Stimulated activated CD4-positive, alpha-beta T cell treated with anti-CD3 and anti-CD28 coated beads, Interleukin-2, amount 100 ng/mL, for 4 hours (primary cell): Measurements from ENCODE around the gene NMNAT3.

Source experiments
- DNase-seq: peaks from one replicate; pipeline ENCODE4 v3.0.0-alpha.2; 2020; ENCODE audit warnings: low read depth

The NMNAT3 gene

GRCh38 chr3:139675327-139675726, 2.4 kb downstream of the NMNAT3 start:
- DNase-seq, result no peak

GRCh38 chr3:139674571-139675260, 3.1 kb downstream of the NMNAT3 start:
- no peak for DNase-seq

GRCh38 chr3:139672884-139673283, 4.9 kb downstream of the NMNAT3 start:
- no peak for DNase-seq

GRCh38 chr3:139671863-139672646, 5.7 kb downstream of the NMNAT3 start:
- no peak for DNase-seq

GRCh38 chr3:139671107-139671506, 6.7 kb downstream of the NMNAT3 start:
- no peak for DNase-seq

- DNase-seq, result no peak
These were observed 7.6 kb downstream of the NMNAT3 start for GRCh38 chr3:139670196-139670595.

GRCh38 chr3:139668332-139668731, 9.4 kb downstream of the NMNAT3 start:
- no peak for DNase-seq

GRCh38 chr3:139664958-139665357, 12.8 kb downstream of the NMNAT3 start:
- no peak for DNase-seq

GRCh38 chr3:139660269-139660668, 17.5 kb downstream of the NMNAT3 start:
- no peak for DNase-seq

- no peak for DNase-seq
These were observed 18.3 kb downstream of the NMNAT3 start for GRCh38 chr3:139659511-139659910.

- no peak for DNase-seq
These were observed 19.8 kb downstream of the NMNAT3 start for GRCh38 chr3:139657936-139658335.

- no peak for DNase-seq
These were observed 20.3 kb downstream of the NMNAT3 start for GRCh38 chr3:139657434-139657833.

- DNase-seq, result no peak
These were observed 21.7 kb downstream of the NMNAT3 start for GRCh38 chr3:139655909-139656595.

- no peak for DNase-seq
These were observed 23.0 kb downstream of the NMNAT3 start for GRCh38 chr3:139654637-139655365.

GRCh38 chr3:139653582-139653981, 24.2 kb downstream of the NMNAT3 start:
- no peak for DNase-seq

- DNase-seq, result no peak
These were observed 25.2 kb downstream of the NMNAT3 start for GRCh38 chr3:139652561-139652960.

GRCh38 chr3:139647866-139648435, 29.8 kb downstream of the NMNAT3 start:
- DNase-seq, result no peak

- no peak for DNase-seq
These were observed 31.3 kb downstream of the NMNAT3 start for GRCh38 chr3:139646512-139646911.

GRCh38 chr3:139642996-139643395, 34.8 kb downstream of the NMNAT3 start:
- no peak for DNase-seq

GRCh38 chr3:139640456-139640855, 37.3 kb downstream of the NMNAT3 start:
- no peak for DNase-seq

- DNase-seq, result no peak
These were observed 38.1 kb downstream of the NMNAT3 start for GRCh38 chr3:139639662-139640061.

GRCh38 chr3:139638518-139638917, 39.3 kb downstream of the NMNAT3 start:
- no peak for DNase-seq
